ENCODE measurements around the gene ZNHIT2.

DNA sequence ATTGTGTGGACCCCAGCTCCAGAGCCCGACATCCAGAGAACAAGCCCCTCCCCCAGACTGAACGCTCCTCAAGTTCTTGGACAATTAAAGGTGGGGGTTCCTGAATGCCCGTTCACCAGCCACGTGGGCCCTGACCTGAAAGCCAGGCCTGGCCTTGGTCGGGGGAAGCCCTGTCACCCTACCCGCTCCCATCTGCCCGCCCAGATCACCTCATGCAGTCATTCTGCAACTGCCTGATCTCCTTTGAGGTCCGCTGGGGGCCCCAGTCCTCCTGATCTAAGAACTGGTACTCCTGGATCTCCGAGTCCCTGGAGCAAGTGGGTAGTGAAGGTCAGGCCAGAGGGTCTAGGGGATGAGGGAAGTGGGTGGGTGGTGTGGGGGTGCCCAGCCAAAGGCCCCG, 50.1 kb downstream of the ZNHIT2 start:
- TF ChIP-seq, protein P1, sequence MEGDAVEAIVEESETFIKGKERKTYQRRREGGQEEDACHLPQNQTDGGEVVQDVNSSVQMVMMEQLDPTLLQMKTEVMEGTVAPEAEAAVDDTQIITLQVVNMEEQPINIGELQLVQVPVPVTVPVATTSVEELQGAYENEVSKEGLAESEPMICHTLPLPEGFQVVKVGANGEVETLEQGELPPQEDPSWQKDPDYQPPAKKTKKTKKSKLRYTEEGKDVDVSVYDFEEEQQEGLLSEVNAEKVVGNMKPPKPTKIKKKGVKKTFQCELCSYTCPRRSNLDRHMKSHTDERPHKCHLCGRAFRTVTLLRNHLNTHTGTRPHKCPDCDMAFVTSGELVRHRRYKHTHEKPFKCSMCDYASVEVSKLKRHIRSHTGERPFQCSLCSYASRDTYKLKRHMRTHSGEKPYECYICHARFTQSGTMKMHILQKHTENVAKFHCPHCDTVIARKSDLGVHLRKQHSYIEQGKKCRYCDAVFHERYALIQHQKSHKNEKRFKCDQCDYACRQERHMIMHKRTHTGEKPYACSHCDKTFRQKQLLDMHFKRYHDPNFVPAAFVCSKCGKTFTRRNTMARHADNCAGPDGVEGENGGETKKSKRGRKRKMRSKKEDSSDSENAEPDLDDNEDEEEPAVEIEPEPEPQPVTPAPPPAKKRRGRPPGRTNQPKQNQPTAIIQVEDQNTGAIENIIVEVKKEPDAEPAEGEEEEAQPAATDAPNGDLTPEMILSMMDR (conservative IDR thresholded peaks at IDR 0.05; ENCODE audit: low read length): no peak
- no peak for TF ChIP-seq EZH2phosphoT487 (IDR thresholded peaks at IDR 0.05; ENCODE audit: borderline replicate concordance, low read depth, low read length)
